CD4-positive, alpha-beta memory T cell (primary cell): ENCODE measurements around the gene MAPKAPK3. TPM values are rescaled to one million over a fixed set of nuclear protein-coding genes. Genes with fewer than 3 reads are reported as not detected.

ENCODE experiments used
- CTCF ChIA-PET: fragments of 350-600 bp; sonication (Branson Sonifier 250); formaldehyde crosslinking; loops from one replicate; lab custom pipeline; 2021; ENCODE audit warnings: inconsistent platforms; ENCODE audit not compliant: partially characterized antibody; lab: Charles Lee
- POLR2A ChIA-PET: fragments of 350-600 bp; sonication (Branson Sonifier 250); formaldehyde crosslinking; loops from one replicate; lab custom pipeline; 2021; ENCODE audit not compliant: partially characterized antibody; lab: Charles Lee
- DNase-seq, 5 donors: peaks; one replicate each; pipeline versions ENCODE4 v3.0.0 to v3.0.0-alpha.2; 2020 to 2022; ENCODE audit warnings: mixed read lengths in 1 of 5
- H3K27ac ChIP-seq: one replicate; pipeline ENCODE4 v1.7.0; 2013; ENCODE audit warnings: low read depth, low read length
- H3K27me3 ChIP-seq: 2 replicates; pipeline ENCODE4 v1.7.0; 2013; ENCODE audit warnings: mild to moderate bottlenecking, low read length, moderate library complexity; ENCODE audit not compliant: insufficient read depth
- H3K36me3 ChIP-seq: 2 replicates; pipeline ENCODE4 v1.7.0; 2013; ENCODE audit warnings: mild to moderate bottlenecking, low read length, moderate library complexity; ENCODE audit not compliant: insufficient read depth
- H3K4me1 ChIP-seq: 2 replicates; pipeline ENCODE4 v1.7.0; 2013; ENCODE audit warnings: mild to moderate bottlenecking, low read length, moderate library complexity; ENCODE audit not compliant: insufficient read depth
- H3K4me3 ChIP-seq, 2 donors: one replicate each; pipeline ENCODE4 v1.7.0; 2013; ENCODE audit warnings: low read length in 2 of 2, mild to moderate bottlenecking in 1 of 2
- H3K9me3 ChIP-seq, 2 donors: one replicate each; pipeline ENCODE4 v1.7.0; 2013; ENCODE audit warnings: low read length in 2 of 2, control low read depth in 1 of 2; ENCODE audit not compliant: control insufficient read depth in 1 of 2
- H3K27ac Mint-ChIP-seq, 7 donors: one replicate each; pipeline ENCODE4 v1.8.0; 2020 to 2021; ENCODE audit warnings: mixed read lengths in 7 of 7, mild to moderate bottlenecking in 6 of 7, inconsistent platforms in 3 of 7, moderate library complexity in 3 of 7
- H3K27me3 Mint-ChIP-seq, 2 donors: one replicate each; pipeline ENCODE4 v1.8.0; 2020 to 2021; ENCODE audit warnings: mixed read lengths in 2 of 2
- H3K36me3 Mint-ChIP-seq, 2 donors: one replicate each; pipeline ENCODE4 v1.8.0; 2020 to 2021; ENCODE audit warnings: mixed read lengths in 2 of 2, inconsistent platforms in 1 of 2, mild to moderate bottlenecking in 1 of 2
- H3K4me1 Mint-ChIP-seq, 4 donors: one replicate each; pipeline ENCODE4 v1.8.0; 2020 to 2021; ENCODE audit warnings: mixed read lengths in 4 of 4, mild to moderate bottlenecking in 1 of 4
- H3K4me3 Mint-ChIP-seq, 8 donors: one replicate each; pipeline ENCODE4 v1.8.0; 2020 to 2021; ENCODE audit warnings: mixed read lengths in 8 of 8, mild to moderate bottlenecking in 7 of 8, moderate library complexity in 6 of 8, inconsistent platforms in 3 of 8
- H3K9me3 Mint-ChIP-seq, 8 donors: one replicate each; pipeline ENCODE4 v1.8.0; 2020 to 2021; ENCODE audit warnings: mixed read lengths in 8 of 8, mild to moderate bottlenecking in 5 of 8, inconsistent platforms in 3 of 8, moderate library complexity in 1 of 8
- intact Hi-C: fragments of 100-400 bp; cut with micrococcal nuclease; formaldehyde crosslinking; loops from one replicate; pipeline ENCODE4 v1.15.1; 2023
- polyA plus RNA-seq, 2 donors: library from polyadenylated mRNA; unstranded; fragments of 300-500 nt; fragmentation: Illumina TruSeq; gene quantifications; one replicate each; pipeline ENCODE4 v1.2.3, GENCODE V29; 2021
- total RNA-seq, 2 experiments: library from RNA; stranded (reverse); gene quantifications; one replicate each; pipeline ENCODE4 v1.2.3, GENCODE V29; 2021

Gene MAPKAPK3
- total and polyA plus RNA-seq, 4 experiments from 2014 or later = 36.4 to 93.2 (median 55.6) TPM

GRCh38 chr3:50648944-50649343 lies 32.0 kb downstream of the MAPKAPK3 start:
- peaks cover 0 to 1% (median 0%) of the 10 kb centered on the region in 4 donors for H3K4me1 Mint-ChIP-seq
- H3K9me3 ChIP-seq = no peaks in the 10 kb centered on the region
- no peak for DNase-seq
- peak overlapping the region in 2 of 7 donors; percentile 8 to 66 for H3K27ac Mint-ChIP-seq
- H3K4me3 ChIP-seq = no peak overlapping the region
- POLR2A ChIA-PET = interaction anchor here (1.0 kb wide), 1 partner anchor 76 kb away, joined by 3 read pairs; no protein-coding TSS in a partner anchor
- CTCF ChIA-PET = interaction anchor here (1.1 to 12.1 kb wide), 3 partner anchors 28 to 77 kb away, joined by 3 to 375 read pairs (median 5); partner anchors contain the start of genes CISH and MAPKAPK3
- H3K27me3 ChIP-seq = no peaks in the 10 kb centered on the region
- intact Hi-C loops = no loop called here
- peaks cover 42% of the 10 kb centered on the region for H3K36me3 ChIP-seq
- H3K36me3 Mint-ChIP-seq = peaks cover 26 to 51% of the 10 kb centered on the region in 2 donors
- H3K4me1 ChIP-seq = no peaks in the 10 kb centered on the region
- H3K27me3 Mint-ChIP-seq = no peaks in the 10 kb centered on the region
- no peak overlapping the region for H3K27ac ChIP-seq
- no peaks in the 10 kb centered on the region for H3K9me3 Mint-ChIP-seq
- no peak overlapping the region for H3K4me3 Mint-ChIP-seq

GRCh38 chr3:50649451-50649931 lies 32.5 kb downstream of the MAPKAPK3 start:
- DNase-seq = no peak
- H3K4me3 ChIP-seq = no peak overlapping the region
- intact Hi-C loops = no loop called here
- Mint-ChIP-seq H3K9me3 (no peaks in the 10 kb centered on the region), H3K4me3 (no peak overlapping the region), H3K27me3 (no peaks in the 10 kb centered on the region), H3K36me3 (peaks cover 21 to 46% of the 10 kb centered on the region in 2 donors), H3K27ac (peak overlapping the region in 3 of 7 donors; percentile 32 to 66 (median 48)), H3K4me1 (peaks cover 0 to 1% (median 0%) of the 10 kb centered on the region in 4 donors)
- peaks cover 37% of the 10 kb centered on the region for H3K36me3 ChIP-seq
- no peak overlapping the region for H3K27ac ChIP-seq
- CTCF ChIA-PET = interaction anchor here (1.1 to 12.1 kb wide), 3 partner anchors 28 to 78 kb away, joined by 3 to 375 read pairs (median 5); partner anchors contain the start of genes CISH and MAPKAPK3
- H3K4me1 ChIP-seq = no peaks in the 10 kb centered on the region
- H3K27me3 ChIP-seq = no peaks in the 10 kb centered on the region
- POLR2A ChIA-PET = interaction anchor here (1.0 kb wide), 1 partner anchor 77 kb away, joined by 3 read pairs; no protein-coding TSS in a partner anchor
- H3K9me3 ChIP-seq = no peaks in the 10 kb centered on the region

GRCh38 chr3:50650018-50650417 lies 33.1 kb downstream of the MAPKAPK3 start:
- DNase-seq = no peak
- Histone ChIP-seq H3K27me3 (no peaks in the 10 kb centered on the region), H3K4me1 (no peaks in the 10 kb centered on the region), H3K9me3 (no peaks in the 10 kb centered on the region), H3K36me3 (peaks cover 31% of the 10 kb centered on the region), H3K4me3 (no peak overlapping the region), H3K27ac (no peak overlapping the region)
- Mint-ChIP-seq H3K36me3 (peaks cover 16 to 41% of the 10 kb centered on the region in 2 donors), H3K4me1 (peaks cover 0 to 2% (median 0%) of the 10 kb centered on the region in 4 donors), H3K27ac (peak overlapping the region in 5 of 7 donors; percentile 32 to 72 (median 48)), H3K9me3 (no peaks in the 10 kb centered on the region), H3K4me3 (no peak overlapping the region), H3K27me3 (no peaks in the 10 kb centered on the region)
- intact Hi-C loops = no loop called here
- ChIA-PET POLR2A (no interaction called here), CTCF (interaction anchor here (1.1 to 12.1 kb wide), 3 partner anchors 27 to 78 kb away, joined by 3 to 375 read pairs (median 5); partner anchors contain the start of genes CISH and MAPKAPK3)

GRCh38 chr3:50651445-50651844 lies 34.5 kb downstream of the MAPKAPK3 start:
- POLR2A ChIA-PET = interaction anchor here (2.3 to 6.4 kb wide), 2 partner anchors 35 to 82 kb away, joined by 9 to 89 read pairs; partner anchors contain the start of genes HEMK1 and MAPKAPK3

GRCh38 chr3:50651920-50652529 lies 35.1 kb downstream of the MAPKAPK3 start:
- no peak for DNase-seq
- H3K9me3 ChIP-seq = no peaks in the 10 kb centered on the region
- no peaks in the 10 kb centered on the region for H3K27me3 ChIP-seq
- POLR2A ChIA-PET = interaction anchor here (1.0 to 6.4 kb wide), 5 partner anchors 20 to 83 kb away, joined by 3 to 89 read pairs (median 8); partner anchors contain the start of genes HEMK1 and MAPKAPK3
- CTCF ChIA-PET = interaction anchor here (0.7 to 12.1 kb wide), 11 partner anchors 8 to 134 kb away, joined by 3 to 375 read pairs (median 7); partner anchors contain the start of genes C3orf18, CISH, DOCK3 and HEMK1
- Mint-ChIP-seq H3K27me3 (no peaks in the 10 kb centered on the region), H3K27ac (peak overlapping the region in 3 of 7 donors; percentile 51 to 66 (median 62)), H3K4me1 (peaks cover 0 to 6% (median under 1%) of the 10 kb centered on the region in 4 donors), H3K9me3 (no peaks in the 10 kb centered on the region), H3K4me3 (no peak overlapping the region), H3K36me3 (peaks cover 7 to 23% of the 10 kb centered on the region in 2 donors)
- no peak overlapping the region for H3K27ac ChIP-seq
- peaks cover 13% of the 10 kb centered on the region for H3K36me3 ChIP-seq
- intact Hi-C loops = loop anchor here (1.0 kb wide), 2 partner anchors 36 to 80 kb away; no protein-coding TSS in a partner anchor
- H3K4me3 ChIP-seq = no peak overlapping the region
- H3K4me1 ChIP-seq = no peaks in the 10 kb centered on the region

More at GRCh38 chr3:50651445-50651844, 34.5 kb downstream of the MAPKAPK3 start:
- Mint-ChIP-seq H3K27ac (peak overlapping the region in 4 of 7 donors; percentile 66 to 70 (median 69)), H3K4me1 (peaks cover 0 to 6% (median 0%) of the 10 kb centered on the region in 4 donors), H3K4me3 (no peak overlapping the region), H3K27me3 (no peaks in the 10 kb centered on the region), H3K9me3 (no peaks in the 10 kb centered on the region), H3K36me3 (peaks cover 9 to 28% of the 10 kb centered on the region in 2 donors)
- DNase-seq = no peak
- Histone ChIP-seq H3K27ac (no peak overlapping the region), H3K27me3 (no peaks in the 10 kb centered on the region), H3K9me3 (no peaks in the 10 kb centered on the region), H3K4me1 (no peaks in the 10 kb centered on the region), H3K4me3 (no peak overlapping the region), H3K36me3 (peaks cover 17% of the 10 kb centered on the region)
- CTCF ChIA-PET = interaction anchor here (0.6 to 12.1 kb wide), 7 partner anchors 16 to 130 kb away, joined by 3 to 375 read pairs (median 7); partner anchors contain the start of genes C3orf18, CISH, DOCK3 and HEMK1
- intact Hi-C loops = no loop called here

GRCh38 chr3:50652709-50653108 lies 35.8 kb downstream of the MAPKAPK3 start:
- intact Hi-C loops = loop anchor here (1.0 kb wide), 2 partner anchors 36 to 80 kb away; no protein-coding TSS in a partner anchor
- no peaks in the 10 kb centered on the region for H3K9me3 Mint-ChIP-seq
- H3K36me3 ChIP-seq = peaks cover 6% of the 10 kb centered on the region
- no peaks in the 10 kb centered on the region for H3K27me3 ChIP-seq
- H3K27me3 Mint-ChIP-seq = no peaks in the 10 kb centered on the region
- peak in 4 of 5 donors; percentile 40 to 54 (median 50) for DNase-seq
- no peaks in the 10 kb centered on the region for H3K4me1 ChIP-seq
- ChIA-PET CTCF (interaction anchor here (0.7 to 12.1 kb wide), 17 partner anchors 9 to 719 kb away, joined by 3 to 375 read pairs (median 6); partner anchors contain the start of genes C3orf18, CISH, DOCK3 and HEMK1), POLR2A (interaction anchor here (0.8 to 6.4 kb wide), 8 partner anchors 21 to 83 kb away, joined by 3 to 89 read pairs (median 4); partner anchors contain the start of genes CISH, HEMK1 and MAPKAPK3)
- peaks cover 0 to 6% (median under 1%) of the 10 kb centered on the region in 4 donors for H3K4me1 Mint-ChIP-seq
- H3K4me3 Mint-ChIP-seq = no peak overlapping the region
- H3K27ac ChIP-seq = no peak overlapping the region
- peaks cover under 1 to 16% of the 10 kb centered on the region in 2 donors for H3K36me3 Mint-ChIP-seq
- peak overlapping the region in 1 of 7 donors; percentile 76 for H3K27ac Mint-ChIP-seq
- H3K9me3 ChIP-seq = no peaks in the 10 kb centered on the region
- no peak overlapping the region for H3K4me3 ChIP-seq
